Esophagus (tissue), 2 donors: ENCODE data around the gene PPP2R5D. TPM values are rescaled to one million over a fixed set of nuclear protein-coding genes. Genes with fewer than 3 reads are reported as not detected.

ENCODE experiments used
- H3K27ac ChIP-seq, 2 donors: one replicate each; pipeline ENCODE4 v1.5.1; 2013; ENCODE audit warnings: low read depth in 2 of 2, mild to moderate bottlenecking in 2 of 2, inconsistent platforms in 1 of 2, low read length in 1 of 2, moderate library complexity in 1 of 2
- H3K27me3 ChIP-seq, 2 donors: one replicate each; pipeline ENCODE4 v1.6.1; 2013; ENCODE audit warnings: low read length in 2 of 2, control low read depth in 1 of 2, mild to moderate bottlenecking in 1 of 2; ENCODE audit not compliant: insufficient read depth in 2 of 2, control insufficient read depth in 1 of 2
- H3K36me3 ChIP-seq, 2 donors: one replicate each; pipeline ENCODE4 v1.6.1; 2013; ENCODE audit warnings: low read length in 1 of 2; ENCODE audit not compliant: control insufficient read depth in 2 of 2, insufficient read depth in 2 of 2
- H3K4me1 ChIP-seq, 2 donors: one replicate each; pipeline ENCODE4 v1.6.1; 2013; ENCODE audit warnings: low read length in 1 of 2; ENCODE audit not compliant: control insufficient read depth in 2 of 2, insufficient read depth in 2 of 2
- H3K4me3 ChIP-seq, 2 donors: one replicate each; pipeline ENCODE4 v1.5.1; 2013; ENCODE audit warnings: low read length in 2 of 2, mild to moderate bottlenecking in 2 of 2, low read depth in 1 of 2, moderate library complexity in 1 of 2
- H3K9me3 ChIP-seq, 2 donors: one replicate each; pipeline ENCODE4 v1.6.1; 2013; ENCODE audit warnings: mild to moderate bottlenecking in 2 of 2, low read depth in 1 of 2, low read length in 1 of 2, moderate library complexity in 1 of 2; ENCODE audit not compliant: control insufficient read depth in 2 of 2, insufficient read depth in 1 of 2
- WGBS, 2 donors: extraction: QIAGEN DNeasy Blood & Tissue Kit; methylation state at CpG; one replicate each; pipeline ENCODE4 v1.1.7; 2013; 5-methylcytosine and 5-hydroxymethylcytosine counted together
- polyA plus RNA-seq, 2 donors: library from polyadenylated mRNA; stranded (reverse); fragments of 200-250 nt; gene quantifications; one replicate each; pipeline ENCODE4 v1.2.3, GENCODE V29; 2013
- donor health status: healthy with polysubstance abuse.
- donor health status: Bipolar disorder and iron deficiency.

The PPP2R5D gene
- polyA plus RNA-seq, 2 donors = 16.7 to 17.4 TPM

DNA sequence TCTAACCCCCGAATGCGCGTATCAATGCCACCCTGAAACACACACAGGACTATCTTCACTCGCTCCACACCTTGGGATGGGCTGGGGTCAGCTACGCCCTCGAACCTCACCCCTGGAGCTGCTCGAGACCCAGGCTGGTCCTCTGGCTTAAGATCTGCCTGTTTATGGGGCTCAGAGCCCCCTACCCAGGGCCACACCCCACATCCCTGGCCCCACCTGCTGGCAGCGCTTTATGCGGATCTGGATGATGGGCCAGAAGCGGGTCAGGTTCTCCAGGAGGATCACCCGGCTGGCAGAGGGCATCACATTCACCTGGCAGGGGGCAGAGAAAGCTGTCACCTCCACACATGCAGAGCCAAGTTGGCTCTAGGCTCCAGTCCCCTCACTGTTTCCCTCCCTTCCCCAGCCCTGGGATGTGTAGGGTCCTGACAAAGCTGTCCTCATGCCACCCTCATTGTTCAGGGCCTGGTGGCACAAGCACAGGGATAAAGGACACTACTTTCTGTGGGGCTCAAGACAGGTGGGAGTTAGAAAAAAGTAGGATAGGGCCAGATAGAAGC lies 61.1 kb downstream of the PPP2R5D start:
- H3K27me3 ChIP-seq = no peaks in the 10 kb centered on the region
- no peaks in the 10 kb centered on the region for H3K9me3 ChIP-seq
- H3K4me1 ChIP-seq = no peaks in the 10 kb centered on the region
- H3K36me3 ChIP-seq = peaks cover 13 to 44% of the 10 kb centered on the region in 2 donors
- 92 to 94% methylated on average over 11 of the region's 11 CpGs for WGBS, 2 donors
- no peak overlapping the region for H3K27ac ChIP-seq
- H3K4me3 ChIP-seq = no peak overlapping the region

DNA sequence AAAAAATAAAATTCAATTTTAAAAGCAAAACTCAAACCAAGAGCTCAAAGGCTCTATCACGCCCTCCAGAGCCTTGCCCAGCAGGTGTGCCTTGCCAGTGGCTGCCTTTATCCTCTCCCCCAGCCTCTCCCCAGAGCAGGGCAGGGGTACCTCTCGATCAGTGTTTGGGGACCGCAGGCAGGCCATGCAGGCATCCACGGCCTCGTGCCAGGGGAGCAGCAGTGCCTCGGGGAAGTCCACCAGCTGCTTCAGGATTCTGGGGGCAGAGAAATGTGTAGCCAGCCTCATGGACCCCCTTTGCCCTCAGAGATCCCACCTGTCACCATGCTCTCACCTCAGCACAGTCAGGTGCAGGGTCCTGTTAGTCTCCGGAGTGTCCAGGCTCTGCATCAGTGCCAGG lies 63.6 kb downstream of the PPP2R5D start:
- no peak overlapping the region for H3K27ac ChIP-seq
- H3K4me1 ChIP-seq = peaks cover 0 to 9% of the 10 kb centered on the region in 2 donors
- peaks cover 10 to 36% of the 10 kb centered on the region in 2 donors for H3K36me3 ChIP-seq
- H3K27me3 ChIP-seq = no peaks in the 10 kb centered on the region
- no peak overlapping the region for H3K4me3 ChIP-seq
- H3K9me3 ChIP-seq = no peaks in the 10 kb centered on the region
- WGBS, 2 donors = 90 to 93% methylated on average over 7 of the region's 7 CpGs

DNA sequence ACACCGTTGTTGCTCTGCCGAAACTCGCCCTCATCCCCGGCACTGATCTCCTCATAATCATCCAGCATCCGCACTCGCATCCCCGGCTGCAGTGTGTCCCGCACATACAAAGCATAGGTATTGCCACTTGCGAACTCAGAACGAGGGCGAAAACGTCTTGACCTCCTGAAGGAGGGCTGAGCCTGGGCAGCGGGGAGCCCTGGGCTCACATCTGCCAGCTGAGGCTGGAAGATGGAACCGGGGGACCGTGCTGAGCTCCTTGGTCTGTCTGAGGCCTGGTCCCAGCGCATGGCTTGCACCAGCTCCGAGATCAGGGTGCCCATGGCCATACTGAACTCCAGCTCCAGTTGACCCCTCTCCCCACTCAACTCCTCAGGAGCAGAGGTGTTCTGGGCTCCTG lies 66.6 kb downstream of the PPP2R5D start:
- Histone ChIP-seq H3K4me3 (no peak overlapping the region), H3K9me3 (no peaks in the 10 kb centered on the region), H3K27me3 (no peaks in the 10 kb centered on the region), H3K36me3 (peaks cover 5 to 25% of the 10 kb centered on the region in 2 donors), H3K4me1 (peaks cover 0 to 11% of the 10 kb centered on the region in 2 donors), H3K27ac (no peak overlapping the region)
- 95 to 96% methylated on average over 17 of the region's 17 CpGs for WGBS, 2 donors

DNA sequence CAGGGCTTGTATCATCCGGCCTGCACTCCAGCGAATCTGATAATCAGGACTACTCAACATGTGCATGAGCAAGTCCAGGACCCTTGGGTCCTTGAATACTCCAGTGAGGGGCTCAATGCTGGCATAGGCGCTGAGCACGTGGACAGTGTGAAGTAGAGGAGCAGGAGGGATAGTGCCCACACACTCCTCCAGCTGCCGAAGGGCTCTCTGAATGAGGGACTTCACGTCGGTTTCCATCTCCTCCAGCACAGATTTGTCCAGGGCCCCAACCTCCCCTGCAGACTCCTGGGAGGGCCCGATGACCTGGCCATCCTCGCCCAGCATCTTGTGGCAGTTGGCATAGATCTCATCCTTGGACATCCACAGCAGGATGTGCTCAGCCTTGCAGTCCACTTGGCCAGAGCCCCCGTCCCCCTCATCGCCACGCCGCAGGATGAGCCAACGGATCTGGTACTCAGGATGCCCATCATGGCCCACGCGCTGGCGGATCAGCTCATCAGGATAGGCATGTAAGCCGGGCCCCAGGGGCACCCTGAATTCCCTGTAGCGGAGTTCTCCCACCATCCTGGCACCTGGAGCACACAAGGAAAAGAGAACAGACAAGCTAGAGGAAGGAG lies 68.0 kb downstream of the PPP2R5D start:
- H3K4me1 ChIP-seq = peaks cover 0 to 11% of the 10 kb centered on the region in 2 donors
- peaks cover 5 to 17% of the 10 kb centered on the region in 2 donors for H3K36me3 ChIP-seq
- no peak overlapping the region for H3K27ac ChIP-seq
- no peaks in the 10 kb centered on the region for H3K9me3 ChIP-seq
- no peak overlapping the region for H3K4me3 ChIP-seq
- no peaks in the 10 kb centered on the region for H3K27me3 ChIP-seq
- 88 to 89% methylated on average over 19 of the region's 19 CpGs for WGBS, 2 donors

DNA sequence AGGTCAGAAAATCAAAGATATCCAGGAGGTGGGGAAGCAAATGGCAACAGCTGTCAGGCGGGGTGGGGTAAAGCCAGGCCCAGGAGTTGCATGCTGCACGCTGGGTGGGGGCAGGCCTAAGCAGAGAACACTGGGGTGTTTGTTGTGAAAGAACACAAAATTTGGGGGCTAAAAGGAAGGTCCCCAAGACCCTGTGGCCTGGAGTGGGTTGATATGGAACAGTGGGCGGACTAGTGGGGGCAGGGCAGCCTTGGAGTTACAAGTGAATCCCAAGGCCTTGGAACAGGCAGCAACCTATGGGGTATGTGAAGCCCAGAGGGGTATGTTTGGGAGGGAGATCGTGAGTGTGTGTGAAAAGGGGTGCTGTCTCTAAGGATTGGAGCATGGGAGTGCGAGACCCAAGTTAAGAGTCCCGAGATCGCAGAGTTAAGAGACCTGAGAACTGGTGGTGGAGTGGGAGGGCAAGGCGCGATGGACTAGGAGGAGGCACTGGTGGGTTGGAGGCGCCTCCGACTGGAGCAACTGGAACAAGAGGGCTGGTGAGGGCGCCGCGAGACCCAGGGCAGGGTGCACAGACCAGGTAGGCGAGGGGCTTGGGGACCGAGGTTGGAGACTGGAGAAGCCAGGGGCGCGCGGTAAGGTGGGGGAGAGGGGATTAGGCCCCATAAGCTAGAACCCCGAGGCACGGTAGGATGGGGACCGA lies 68.6 kb downstream of the PPP2R5D start:
- 13 to 17% methylated on average over 22 of the region's 22 CpGs for WGBS, 2 donors
- Histone ChIP-seq H3K4me3 (peak overlapping the region; percentile 65 to 87), H3K9me3 (no peaks in the 10 kb centered on the region), H3K27me3 (no peaks in the 10 kb centered on the region), H3K36me3 (peaks cover 4 to 17% of the 10 kb centered on the region in 2 donors), H3K27ac (peak overlapping the region; percentile 83 to 97), H3K4me1 (peaks cover 0 to 11% of the 10 kb centered on the region in 2 donors)

DNA sequence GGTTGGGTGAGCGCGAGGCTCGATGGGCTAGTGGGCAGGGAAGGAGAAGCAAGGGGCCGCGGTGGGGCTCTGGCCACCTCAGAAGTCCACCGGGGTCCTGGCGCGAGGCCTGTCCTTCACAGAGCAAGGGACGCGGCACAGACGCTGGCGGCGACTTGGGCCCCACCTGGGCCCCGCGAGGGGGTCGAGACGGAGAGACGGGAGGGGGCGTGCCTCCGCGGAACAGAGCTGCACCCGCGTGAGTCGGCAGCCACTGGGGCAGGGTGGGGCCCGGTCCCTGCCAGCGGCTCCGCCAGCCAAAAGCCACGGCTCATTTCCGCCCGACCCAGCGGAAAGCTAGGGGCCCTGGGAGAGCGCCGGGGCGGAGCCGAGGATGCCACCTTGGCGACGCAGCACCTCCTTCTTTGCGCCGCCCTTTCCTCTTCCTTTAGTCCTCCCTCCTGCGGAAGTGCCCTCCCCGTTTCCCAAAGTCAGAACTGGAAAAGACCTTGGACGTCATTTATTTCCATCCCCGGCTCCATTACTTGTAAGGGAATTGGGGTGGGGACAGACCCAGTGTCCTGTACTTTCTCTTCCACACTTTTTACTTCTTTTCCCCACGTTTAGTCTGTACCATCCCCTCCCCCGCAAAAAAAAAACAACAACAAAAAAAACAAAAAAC lies 69.3 kb downstream of the PPP2R5D start, which contains the start of gene CUL7:
Gene CUL7, minus strand, starts transcription at position 307 of the 661 bp plus-strand sequence. CDS start 1,063 bp downstream, outside the sequence.
- no peaks in the 10 kb centered on the region for H3K27me3 ChIP-seq
- H3K27ac ChIP-seq = peak within 1 kb of the TSS; percentile 83 to 97
- H3K4me1 ChIP-seq = peaks cover 0 to 13% of the 10 kb centered on the region in 2 donors
- peak within 1 kb of the TSS; percentile 65 to 87 for H3K4me3 ChIP-seq
- 1 to 3% methylated on average over 26 to 45 of the region's 45 CpGs for WGBS, 2 donors
- peaks cover 0 to 15% of the 10 kb centered on the region in 2 donors for H3K36me3 ChIP-seq
- H3K9me3 ChIP-seq = no peaks in the 10 kb centered on the region

DNA sequence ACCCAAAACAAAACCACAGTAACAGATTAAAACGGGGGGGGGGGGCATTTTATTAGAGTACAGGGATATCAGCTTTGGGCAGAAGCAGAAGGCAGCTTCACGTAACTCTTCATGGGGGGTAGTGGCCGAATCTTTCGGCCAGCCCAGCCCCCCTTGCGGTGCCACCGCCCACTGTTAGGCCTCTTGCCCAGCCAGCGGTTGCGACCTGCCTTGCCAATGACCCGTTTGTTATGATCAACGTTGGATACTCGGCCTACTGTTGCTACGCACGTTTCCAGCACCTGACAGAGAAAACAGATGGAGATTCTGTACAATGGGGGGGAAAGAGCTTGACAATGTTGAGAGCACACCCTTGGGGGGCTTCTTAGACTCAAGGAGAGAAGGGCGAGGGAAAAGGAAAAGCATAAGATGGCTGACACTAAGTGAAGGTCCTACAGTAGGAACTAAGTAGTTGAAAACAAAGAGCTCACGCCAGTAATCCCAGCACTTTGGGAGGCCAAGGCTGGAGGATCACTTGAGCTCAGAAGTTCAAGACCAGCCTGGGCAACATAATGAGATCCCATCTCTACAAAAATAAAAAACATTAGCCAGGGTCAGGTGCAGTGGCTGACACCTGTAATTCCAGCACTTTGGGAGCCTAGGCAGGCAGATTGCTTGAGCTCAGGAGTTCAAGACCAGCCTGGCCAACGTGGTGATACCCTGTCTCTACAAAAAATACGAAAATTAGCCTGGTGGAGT lies 70.0 kb downstream of the PPP2R5D start:
- peak overlapping the region in 1 of 2 donors; percentile 87 for H3K4me3 ChIP-seq
- WGBS, 2 donors = 62 to 68% methylated on average over 17 of the region's 17 CpGs

DNA sequence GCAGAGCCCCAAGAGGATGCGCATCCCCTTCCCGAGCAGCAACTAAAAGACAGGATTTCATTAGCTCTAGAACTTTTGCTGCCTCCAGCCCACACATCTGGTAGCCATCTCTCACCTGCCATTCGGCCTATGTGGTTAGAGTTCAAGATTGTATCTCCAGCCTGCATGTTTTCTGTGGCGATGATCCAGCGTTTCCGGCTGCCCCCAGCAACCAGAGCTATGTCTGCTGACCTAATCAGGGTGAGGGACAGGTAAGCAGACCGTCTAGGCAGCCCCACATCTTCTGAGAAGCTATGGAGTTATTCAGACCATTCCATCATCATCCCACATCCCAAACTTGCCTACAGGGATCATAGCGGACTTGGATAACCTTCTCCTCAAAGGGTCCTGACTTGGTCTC lies 71.6 kb downstream of the PPP2R5D start:
- H3K4me3 ChIP-seq = no peak overlapping the region
- WGBS, 2 donors = 87 to 88% methylated on average over 8 of the region's 8 CpGs
- H3K27me3 ChIP-seq = no peaks in the 10 kb centered on the region
- no peaks in the 10 kb centered on the region for H3K9me3 ChIP-seq
- peaks cover 0 to 13% of the 10 kb centered on the region in 2 donors for H3K4me1 ChIP-seq
- peaks cover 0 to 12% of the 10 kb centered on the region in 2 donors for H3K36me3 ChIP-seq
- no peak overlapping the region for H3K27ac ChIP-seq

More for the DNA sequence above, 70.0 kb downstream of the PPP2R5D start:
- Histone ChIP-seq H3K9me3 (no peaks in the 10 kb centered on the region), H3K36me3 (peaks cover 0 to 15% of the 10 kb centered on the region in 2 donors), H3K4me1 (peaks cover 0 to 13% of the 10 kb centered on the region in 2 donors), H3K27ac (peak overlapping the region; percentile 83 to 97), H3K27me3 (no peaks in the 10 kb centered on the region)

DNA sequence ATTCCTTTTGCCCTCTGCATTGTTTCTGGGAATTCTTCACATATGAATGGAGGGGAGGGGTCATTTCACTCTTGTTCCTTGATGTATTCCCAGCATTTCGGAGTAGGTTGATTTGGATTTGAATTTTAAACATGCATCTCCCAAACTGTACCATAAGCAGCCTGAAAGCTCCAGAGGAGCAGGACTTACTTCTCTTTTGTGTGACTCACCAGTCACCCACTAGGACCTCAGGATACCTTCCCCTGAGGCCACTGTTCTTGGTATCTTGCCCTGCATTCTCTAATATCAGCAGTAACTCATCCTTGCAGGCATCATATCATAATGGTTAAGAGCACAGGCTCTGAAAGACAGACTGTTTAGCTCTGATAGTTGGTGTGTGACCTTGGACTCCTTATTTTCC lies 74.2 kb downstream of the PPP2R5D start:
- no peaks in the 10 kb centered on the region for H3K9me3 ChIP-seq
- no peaks in the 10 kb centered on the region for H3K27me3 ChIP-seq
- 50 to 58% methylated on average over 1 of the region's 1 CpG for WGBS, 2 donors
- H3K27ac ChIP-seq = no peak overlapping the region
- H3K4me3 ChIP-seq = peak overlapping the region in 1 of 2 donors; percentile 98
- H3K4me1 ChIP-seq = peaks cover 0 to 2% of the 10 kb centered on the region in 2 donors
- peaks cover 0 to 18% of the 10 kb centered on the region in 2 donors for H3K36me3 ChIP-seq
